Erythroblast (primary cell): ENCODE results near the gene MRPL37.

Experiments used
- GATA1 ChIP-seq: IDR thresholded peaks from 2 replicates; pipeline ENCODE4 v1.6.1; 2011; ENCODE audit warnings: low read depth, mild to moderate bottlenecking, control low read depth, low read length, moderate library complexity
- POLR2A ChIP-seq: IDR thresholded peaks from 2 replicates; pipeline ENCODE4 v1.6.1; 2011; ENCODE audit warnings: mild to moderate bottlenecking, low read length

GRCh38 chr1:54222711-54223110 is 22.7 kb downstream of the MRPL37 start:
- TF ChIP-seq POLR2A (no peak), GATA1 (no peak)
